HEK293 (cell line): ENCODE data around the gene LRAT.

Experiments
- CTCF ChIA-PET: fragments of 350-600 bp; formaldehyde crosslinking; extraction: SDS; loops from one replicate; lab custom pipeline; 2021; ENCODE audit warnings: antibody characterized with exemption; lab: Yijun Ruan, JAX
- POLR2A ChIA-PET: fragments of 300-600 bp; formaldehyde crosslinking; extraction: SDS; loops from one replicate; lab custom pipeline; 2020; ENCODE audit warnings: antibody characterized with exemption, inconsistent platforms; lab: Yijun Ruan, JAX
- H3K27ac ChIP-seq: fragments of 200-500 bp; sonication (Bioruptor generic); 2 replicates; pipeline ENCODE4 v1.5.1; 2014; ENCODE audit warnings: low read depth, low read length, control low read depth, inconsistent platforms; ENCODE audit errors: extremely low read depth
- H3K36me3 ChIP-seq, 2 experiments: fragments of 200-500 bp in 1 of 2; sonication (Bioruptor generic) in 1 of 2; 1 replicate in 1 of 2; 2 replicates in 1 of 2; pipeline ENCODE4 v1.5.1; 2014 to 2017; ENCODE audit warnings: inconsistent platforms in 2 of 2, low read length in 2 of 2; ENCODE audit not compliant: control insufficient read depth in 2 of 2, insufficient read depth in 1 of 2
- H3K4me1 ChIP-seq: fragments of 200-500 bp; sonication (Bioruptor generic); 2 replicates; pipeline ENCODE4 v1.5.1; 2014; ENCODE audit warnings: mild to moderate bottlenecking, low read length, inconsistent platforms; ENCODE audit not compliant: control insufficient read depth, insufficient read depth
- H3K4me3 ChIP-seq: 2 replicates; pipeline ENCODE4 v1.5.1; 2011; ENCODE audit warnings: low read depth, mild to moderate bottlenecking, control low read depth, low read length, moderate library complexity
- H3K9me3 ChIP-seq: fragments of 200-500 bp; sonication (Bioruptor generic); 2 replicates; pipeline ENCODE4 v1.5.1; 2014; ENCODE audit warnings: low read depth, low read length, inconsistent platforms; ENCODE audit not compliant: control insufficient read depth, insufficient read depth
- CTCF ChIP-seq: fragments of 450-650 bp; formaldehyde crosslinking; IDR thresholded peaks from 2 replicates; pipeline ENCODE4 v1.5.1; 2016; ENCODE audit warnings: missing biosample characterization, missing genetic modification characterization
- GLI2 ChIP-seq: fragments of 450-650 bp; formaldehyde crosslinking; IDR thresholded peaks from 2 replicates; pipeline ENCODE4; 2017; ENCODE audit warnings: missing biosample characterization, missing genetic modification characterization, low read depth, borderline replicate concordance
- GLIS1 ChIP-seq: fragments of 450-650 bp; formaldehyde crosslinking; IDR thresholded peaks from 2 replicates; pipeline ENCODE4 v1.5.1; 2016; ENCODE audit warnings: missing biosample characterization, missing genetic modification characterization
- HOXD13 ChIP-seq: sonication (generic); formaldehyde crosslinking; IDR thresholded peaks from 2 replicates; pipeline ENCODE4 v1.8.0; 2022; ENCODE audit warnings: missing genetic modification reagents, borderline replicate concordance
- INSM2 ChIP-seq: fragments of 450-650 bp; formaldehyde crosslinking; IDR thresholded peaks from 2 replicates; pipeline ENCODE4 v1.5.1; 2016; ENCODE audit warnings: missing biosample characterization, missing genetic modification characterization
- SETDB1 ChIP-seq: IDR thresholded peaks from one replicate; pipeline ENCODE4 v1.6.1; 2017; ENCODE audit warnings: mild to moderate bottlenecking, low read length, moderate library complexity, mixed read lengths; ENCODE audit not compliant: insufficient read length
- SP2 ChIP-seq: fragments of 450-650 bp; formaldehyde crosslinking; IDR thresholded peaks from 2 replicates; pipeline ENCODE4 v1.5.1; 2016; ENCODE audit warnings: missing biosample characterization, missing genetic modification characterization
- ZBTB17 ChIP-seq: fragments of 450-650 bp; formaldehyde crosslinking; IDR thresholded peaks from 2 replicates; pipeline ENCODE4 v1.5.1; 2016; ENCODE audit warnings: missing biosample characterization, missing genetic modification characterization
- ZBTB21 ChIP-seq: fragments of 450-650 bp; formaldehyde crosslinking; IDR thresholded peaks from 2 replicates; pipeline ENCODE4 v1.5.1; 2017; ENCODE audit warnings: missing biosample characterization, missing genetic modification characterization
- ZBTB49 ChIP-seq: fragments of 450-650 bp; formaldehyde crosslinking; IDR thresholded peaks from 2 replicates; pipeline ENCODE4 v1.5.1; 2016; ENCODE audit warnings: missing biosample characterization, missing genetic modification characterization, low read depth
- ZNF114 ChIP-seq: fragments of 450-650 bp; formaldehyde crosslinking; IDR thresholded peaks from 2 replicates; pipeline ENCODE4 v1.5.0; 2017; ENCODE audit warnings: missing biosample characterization, missing genetic modification characterization
- ZNF121 ChIP-seq: fragments of 450-650 bp; formaldehyde crosslinking; IDR thresholded peaks from 2 replicates; pipeline ENCODE4 v1.5.1; 2016; ENCODE audit warnings: missing biosample characterization, missing genetic modification characterization
- ZNF133 ChIP-seq: fragments of 450-650 bp; formaldehyde crosslinking; IDR thresholded peaks from 2 replicates; pipeline ENCODE4 v1.5.1; 2016; ENCODE audit warnings: missing biosample characterization, missing genetic modification characterization
- ZNF146 ChIP-seq: fragments of 450-650 bp; formaldehyde crosslinking; IDR thresholded peaks from 2 replicates; pipeline ENCODE4 v1.5.1; 2016; ENCODE audit warnings: missing biosample characterization, missing genetic modification characterization
- ZNF24 ChIP-seq: fragments of 450-650 bp; formaldehyde crosslinking; IDR thresholded peaks from 2 replicates; pipeline ENCODE4 v1.5.1; 2016; ENCODE audit warnings: missing biosample characterization, missing genetic modification characterization
- ZNF248 ChIP-seq: fragments of 450-650 bp; formaldehyde crosslinking; IDR thresholded peaks from 2 replicates; pipeline ENCODE4 v1.5.1; 2017; ENCODE audit warnings: missing biosample characterization, missing genetic modification characterization
- ZNF302 ChIP-seq: fragments of 450-650 bp; formaldehyde crosslinking; IDR thresholded peaks from 2 replicates; pipeline ENCODE4 v1.5.1; 2016; ENCODE audit warnings: missing biosample characterization, missing genetic modification characterization, low read depth
- ZNF362 ChIP-seq: fragments of 450-650 bp; formaldehyde crosslinking; IDR thresholded peaks from 2 replicates; pipeline ENCODE4 v1.5.1; 2016; ENCODE audit warnings: missing biosample characterization, missing genetic modification characterization
- ZNF488 ChIP-seq: fragments of 450-650 bp; formaldehyde crosslinking; IDR thresholded peaks from 2 replicates; pipeline ENCODE4 v1.5.1; 2016; ENCODE audit warnings: missing biosample characterization, missing genetic modification characterization
- ZNF521 ChIP-seq: fragments of 450-650 bp; formaldehyde crosslinking; IDR thresholded peaks from 2 replicates; pipeline ENCODE4 v1.5.1; 2017; ENCODE audit warnings: missing biosample characterization, mild to moderate bottlenecking, missing genetic modification characterization
- ZNF571 ChIP-seq: fragments of 450-650 bp; formaldehyde crosslinking; IDR thresholded peaks from 2 replicates; pipeline ENCODE4 v1.5.0; 2017; ENCODE audit warnings: missing biosample characterization, missing genetic modification characterization
- ZNF600 ChIP-seq: fragments of 450-650 bp; formaldehyde crosslinking; IDR thresholded peaks from 2 replicates; pipeline ENCODE4 v1.5.1; 2016; ENCODE audit warnings: missing biosample characterization, missing genetic modification characterization
- ZNF626 ChIP-seq: fragments of 450-650 bp; sonication (Bioruptor Pico); formaldehyde crosslinking; IDR thresholded peaks from 2 replicates; pipeline ENCODE4 v1.5.1; 2018; ENCODE audit warnings: missing biosample characterization, missing genetic modification characterization, inconsistent platforms
- ZNF843 ChIP-seq: fragments of 450-650 bp; formaldehyde crosslinking; IDR thresholded peaks from 2 replicates; pipeline ENCODE4 v1.5.1; 2016; ENCODE audit warnings: missing biosample characterization, missing genetic modification characterization
- ZSCAN23 ChIP-seq: fragments of 450-650 bp; formaldehyde crosslinking; IDR thresholded peaks from 2 replicates; pipeline ENCODE4 v1.5.1; 2016; ENCODE audit warnings: missing biosample characterization, missing genetic modification characterization

Gene LRAT

GRCh38 chr4:154719087-154719486 is 24.7 kb upstream of the LRAT start:
- CTCF ChIA-PET, result interaction anchor here (0.7 kb wide), 1 partner anchor 215 kb away, joined by 3 read pairs; no protein-coding TSS in a partner anchor
- no peak overlapping the region for H3K27ac ChIP-seq

GRCh38 chr4:154720123-154720522 is 23.7 kb upstream of the LRAT start:
- POLR2A ChIA-PET, result no interaction called here
- Histone ChIP-seq H3K4me3 (no peak overlapping the region), H3K27ac (no peak overlapping the region), H3K9me3 (no peaks in the 10 kb centered on the region), H3K4me1 (no peaks in the 10 kb centered on the region), H3K36me3 (no peaks in the 10 kb centered on the region)
- no peak for TF ChIP-seq ZNF121 (tag by site-specific recombination)
- no peak for TF ChIP-seq GLI2 (tag by site-specific recombination)
- TF ChIP-seq ZNF521 (tag by site-specific recombination), result no peak
- TF ChIP-seq CTCF (tag by site-specific recombination), result no peak
- no peak for TF ChIP-seq SP2 (tag by site-specific recombination)
- no peak for TF ChIP-seq ZNF302 (tag by site-specific recombination)
- TF ChIP-seq ZNF362 (tag by site-specific recombination), result no peak
- TF ChIP-seq ZNF146 (tag by site-specific recombination), result no peak
- no peak for TF ChIP-seq ZNF24
- TF ChIP-seq ZBTB49 (tag by site-specific recombination), result no peak
- TF ChIP-seq HOXD13, result no peak
- no peak for TF ChIP-seq ZSCAN23 (tag by site-specific recombination)
- TF ChIP-seq ZNF843 (tag by site-specific recombination), result no peak
- no peak for TF ChIP-seq SETDB1
- TF ChIP-seq ZNF571 (tag by site-specific recombination), result no peak
- no peak for TF ChIP-seq ZBTB21
- TF ChIP-seq ZBTB17 (tag by site-specific recombination), result no peak
- CTCF ChIA-PET, result interaction anchor here (0.5 to 1.2 kb wide), 2 partner anchors 12 to 94 kb away, joined by 3 read pairs; no protein-coding TSS in a partner anchor

More at GRCh38 chr4:154719087-154719486, 24.7 kb upstream of the LRAT start:
- POLR2A ChIA-PET, result no interaction called here
- Histone ChIP-seq H3K4me3 (no peak overlapping the region), H3K36me3 (no peaks in the 10 kb centered on the region), H3K9me3 (no peaks in the 10 kb centered on the region), H3K4me1 (no peaks in the 10 kb centered on the region)
- TF ChIP-seq ZNF248 (tag by site-specific recombination) (no peak), ZNF133 (tag by site-specific recombination) (no peak), ZNF600 (tag by site-specific recombination) (no peak), ZNF626 (tag by site-specific recombination) (no peak), ZNF114 (tag by site-specific recombination) (no peak), ZNF488 (no peak), INSM2 (tag by site-specific recombination) (no peak), GLIS1 (tag by site-specific recombination) (no peak)
